Stomach (tissue), 9 donors: ENCODE measurements around the gene CAMK2G. TPM values are rescaled to one million over a fixed set of nuclear protein-coding genes. Genes with fewer than 3 reads are reported as not detected.
"Not testable (repeated sequence)": the region's sequence is repeated elsewhere in the genome, so short reads cannot be mapped to it uniquely, and the experiment has no call there.

Experiments
- DNase-seq, 2 donors: peaks; one replicate each; pipeline versions ENCODE4 v3.0.0 to v3.0.0-alpha.2; 2013 to 2019
- H3K27ac ChIP-seq, 5 donors: fragments of 200-600 bp in 4 of 5; sonication (generic) in 4 of 5; one replicate each; pipeline ENCODE4 v1.5.1; 2013 to 2019; ENCODE audit warnings: mild to moderate bottlenecking in 1 of 5, moderate library complexity in 1 of 5
- H3K27me3 ChIP-seq, 3 donors: fragments of 200-600 bp; sonication (generic); one replicate each; pipeline ENCODE4 v1.5.1; 2017 to 2019; ENCODE audit warnings: mixed run types in 1 of 3
- H3K36me3 ChIP-seq, 4 donors: fragments of 200-600 bp; sonication (generic); 1 replicate in 3 of 4; 2 replicates in 1 of 4; pipeline ENCODE4 v1.5.1; 2016 to 2019
- H3K4me1 ChIP-seq, 4 donors: fragments of 200-600 bp; sonication (generic); one replicate each; pipeline ENCODE4 v1.5.1; 2016 to 2019
- H3K4me3 ChIP-seq, 4 donors: fragments of 200-600 bp; sonication (generic) in 3 of 4; one replicate each; pipeline ENCODE4 v1.5.1; 2016 to 2019; ENCODE audit warnings: mild to moderate bottlenecking in 1 of 4
- H3K9me3 ChIP-seq, 4 donors: fragments of 200-600 bp; sonication (generic); one replicate each; pipeline ENCODE4 v1.5.1; 2016 to 2019
- EP300 ChIP-seq: sonication (generic); formaldehyde crosslinking; IDR thresholded peaks from one replicate; pipeline ENCODE4 v1.6.1; 2017; ENCODE audit warnings: antibody characterized with exemption
- POLR2A ChIP-seq, 4 donors: fragments of 450-650 bp; IDR thresholded peaks; one replicate each; pipeline ENCODE4 v1.6.1; 2016; ENCODE audit warnings: antibody characterized with exemption in 4 of 4, control low read depth in 2 of 4, mild to moderate bottlenecking in 1 of 4, moderate library complexity in 1 of 4
- POLR2AphosphoS5 ChIP-seq, 3 donors: sonication (generic); formaldehyde crosslinking; IDR thresholded peaks; one replicate each; pipeline ENCODE4 v1.6.1; 2016; ENCODE audit warnings: antibody characterized with exemption in 3 of 3
- WGBS, 5 donors: extraction: QIAGEN DNeasy Blood & Tissue Kit in 3 of 5; methylation state at CpG; one replicate each; pipeline versions ENCODE4 v1.1.5 to v1.1.7; 2013 to 2018; 5-methylcytosine and 5-hydroxymethylcytosine counted together
- intact Hi-C: fragments of 100-400 bp; cut with DNase I; formaldehyde crosslinking; loops from one replicate; pipeline ENCODE4 v1.15.1; 2023; ENCODE audit warnings: low total_unique reads
- polyA plus RNA-seq, 3 donors: library from polyadenylated mRNA; stranded (reverse); fragments of 200-250 nt; gene quantifications; one replicate each; pipeline ENCODE4 v1.2.3, GENCODE V29; 2013
- total RNA-seq, 5 donors: library from RNA; depleted of rRNA; stranded (reverse); fragments of >200 nt; gene quantifications; one replicate each; pipeline versions ENCODE4 v1.1.0 to v1.2.3, GENCODE V29; 2014 to 2016
- TF ChIP-seq, protein P1 (sequence below), 7 experiments: fragments of 450-650 bp in 4 of 7; fragments of 200-600 bp in 3 of 7; sonication (generic) in 3 of 7; IDR thresholded peaks; one replicate each; pipeline ENCODE4 v1.5.1; 2016 to 2019; ENCODE audit warnings: antibody characterized with exemption in 7 of 7, control low read depth in 2 of 7, mild to moderate bottlenecking in 1 of 7
- donor health status: healthy with polysubstance abuse.
- donor health status: Bipolar disorder and iron deficiency.
- donor health status: healthy.

Gene CAMK2G
- total and polyA plus RNA-seq, 8 donors: 7.5 to 93.3 (median 29.6) TPM

DNA sequence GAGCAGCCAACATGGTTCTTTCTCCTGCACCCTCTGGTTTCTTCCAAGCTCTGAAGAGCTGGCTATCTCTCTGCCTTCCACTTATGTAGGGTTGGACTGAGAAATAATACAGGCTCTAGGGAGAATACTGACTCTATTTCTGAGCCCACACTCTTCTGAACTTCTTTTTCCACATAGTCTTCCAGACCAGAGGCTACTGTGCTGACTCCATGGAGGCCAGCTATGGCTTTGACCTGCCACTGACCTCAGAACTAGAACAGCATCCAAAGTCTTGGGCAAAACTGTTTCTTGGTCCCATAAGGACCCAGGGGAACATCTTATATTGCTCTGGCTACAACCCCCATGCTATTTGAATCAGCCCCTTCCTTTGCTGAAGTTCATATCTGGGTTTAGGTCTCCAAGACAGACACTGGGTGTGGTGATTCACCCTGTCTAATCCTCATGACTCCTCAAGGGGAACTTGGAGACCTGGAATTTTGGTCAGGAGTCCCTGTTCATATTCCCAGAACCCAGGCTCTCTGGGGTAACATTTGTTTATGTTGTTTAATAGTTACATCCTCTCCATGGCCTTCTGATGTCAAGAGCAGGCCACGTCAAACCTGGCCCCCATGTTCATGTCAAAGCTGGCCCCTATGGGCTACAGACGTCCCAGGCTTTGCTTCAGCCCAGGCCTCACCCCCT lies 24.5 kb upstream of the CAMK2G start:
- no peaks in the 10 kb centered on the region for H3K27me3 ChIP-seq
- no peaks in the 10 kb centered on the region for H3K36me3 ChIP-seq
- no peaks in the 10 kb centered on the region for H3K9me3 ChIP-seq
- no peak for TF ChIP-seq POLR2A (IDR thresholded peaks at IDR 0.05)
- WGBS, 5 donors: 63 to 78% (median 72%) methylated on average over 2 of the region's 2 CpGs
- H3K4me1 ChIP-seq: peaks cover 0 to 10% (median 0%) of the 10 kb centered on the region in 4 donors
- no peak overlapping the region for H3K4me3 ChIP-seq
- DNase-seq: no peak
- intact Hi-C loops: no loop called here
- H3K27ac ChIP-seq: peak overlapping the region in 2 of 5 donors; percentile 42 to 46

DNA sequence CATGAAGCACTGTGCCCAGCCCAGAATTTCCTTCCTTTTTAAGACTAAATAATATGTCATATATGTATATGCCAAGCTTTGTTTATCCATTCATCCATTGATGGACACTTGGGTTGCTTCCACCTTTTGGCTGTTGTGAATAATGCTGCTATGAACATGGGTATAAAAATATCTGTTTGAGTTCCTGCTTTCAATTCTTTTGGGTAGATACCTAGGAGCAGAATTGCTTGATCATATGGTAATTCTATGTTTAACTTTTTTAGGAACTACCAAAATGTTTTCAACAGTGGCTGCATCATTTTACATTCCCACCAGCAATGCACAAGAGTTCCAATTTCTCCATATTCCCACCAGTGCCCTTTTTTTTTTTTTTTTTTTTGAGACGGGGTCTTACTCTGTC lies 23.3 kb upstream of the CAMK2G start:
- Histone ChIP-seq H3K9me3 (no peaks in the 10 kb centered on the region), H3K27me3 (no peaks in the 10 kb centered on the region), H3K4me3 (no peak overlapping the region), H3K27ac (no peak overlapping the region), H3K4me1 (peaks cover 0 to 10% (median 0%) of the 10 kb centered on the region in 4 donors), H3K36me3 (no peaks in the 10 kb centered on the region)
- TF ChIP-seq POLR2A (IDR thresholded peaks at IDR 0.05): no peak
- no peak for TF ChIP-seq EP300
- TF ChIP-seq, protein P1, sequence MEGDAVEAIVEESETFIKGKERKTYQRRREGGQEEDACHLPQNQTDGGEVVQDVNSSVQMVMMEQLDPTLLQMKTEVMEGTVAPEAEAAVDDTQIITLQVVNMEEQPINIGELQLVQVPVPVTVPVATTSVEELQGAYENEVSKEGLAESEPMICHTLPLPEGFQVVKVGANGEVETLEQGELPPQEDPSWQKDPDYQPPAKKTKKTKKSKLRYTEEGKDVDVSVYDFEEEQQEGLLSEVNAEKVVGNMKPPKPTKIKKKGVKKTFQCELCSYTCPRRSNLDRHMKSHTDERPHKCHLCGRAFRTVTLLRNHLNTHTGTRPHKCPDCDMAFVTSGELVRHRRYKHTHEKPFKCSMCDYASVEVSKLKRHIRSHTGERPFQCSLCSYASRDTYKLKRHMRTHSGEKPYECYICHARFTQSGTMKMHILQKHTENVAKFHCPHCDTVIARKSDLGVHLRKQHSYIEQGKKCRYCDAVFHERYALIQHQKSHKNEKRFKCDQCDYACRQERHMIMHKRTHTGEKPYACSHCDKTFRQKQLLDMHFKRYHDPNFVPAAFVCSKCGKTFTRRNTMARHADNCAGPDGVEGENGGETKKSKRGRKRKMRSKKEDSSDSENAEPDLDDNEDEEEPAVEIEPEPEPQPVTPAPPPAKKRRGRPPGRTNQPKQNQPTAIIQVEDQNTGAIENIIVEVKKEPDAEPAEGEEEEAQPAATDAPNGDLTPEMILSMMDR (IDR thresholded peaks at IDR 0.05): no peak
- TF ChIP-seq POLR2AphosphoS5 (IDR thresholded peaks at IDR 0.05): no peak
- intact Hi-C loops: no loop called here
- no peak for DNase-seq
- 87 to 100% (median 100%) methylated on average over 1 of the region's 1 CpG for WGBS, 5 donors

DNA sequence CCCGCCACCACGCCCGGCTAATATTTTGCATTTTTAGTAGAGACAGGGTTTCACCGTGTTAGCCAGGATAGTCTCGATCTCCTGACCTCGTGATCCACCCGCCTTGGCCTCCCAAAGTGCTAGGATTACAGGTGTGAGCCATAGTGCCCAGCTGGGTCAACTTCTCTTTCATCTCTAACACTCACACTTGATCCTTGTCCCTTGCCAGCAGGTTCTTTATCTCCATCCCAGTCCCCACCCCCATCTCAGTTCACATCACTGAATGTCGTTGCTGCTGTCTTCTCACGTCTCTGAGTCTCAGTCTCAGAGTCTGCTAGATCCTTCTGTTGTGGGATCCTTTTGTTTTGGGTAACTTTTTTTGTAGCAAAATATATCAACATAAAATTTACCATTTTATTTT lies 21.0 kb upstream of the CAMK2G start:
- intact Hi-C loops, H3K36me3 ChIP-seq, H3K27ac ChIP-seq, DNase-seq, H3K27me3 ChIP-seq, H3K4me3 ChIP-seq, H3K9me3 ChIP-seq: not testable (repeated sequence)
- H3K4me1 ChIP-seq: peaks cover 0 to 10% (median 0%) of the 10 kb centered on the region in 4 donors
- WGBS, 5 donors: 85 to 98% (median 92%) methylated on average over 8 to 9 of the region's 9 CpGs

DNA sequence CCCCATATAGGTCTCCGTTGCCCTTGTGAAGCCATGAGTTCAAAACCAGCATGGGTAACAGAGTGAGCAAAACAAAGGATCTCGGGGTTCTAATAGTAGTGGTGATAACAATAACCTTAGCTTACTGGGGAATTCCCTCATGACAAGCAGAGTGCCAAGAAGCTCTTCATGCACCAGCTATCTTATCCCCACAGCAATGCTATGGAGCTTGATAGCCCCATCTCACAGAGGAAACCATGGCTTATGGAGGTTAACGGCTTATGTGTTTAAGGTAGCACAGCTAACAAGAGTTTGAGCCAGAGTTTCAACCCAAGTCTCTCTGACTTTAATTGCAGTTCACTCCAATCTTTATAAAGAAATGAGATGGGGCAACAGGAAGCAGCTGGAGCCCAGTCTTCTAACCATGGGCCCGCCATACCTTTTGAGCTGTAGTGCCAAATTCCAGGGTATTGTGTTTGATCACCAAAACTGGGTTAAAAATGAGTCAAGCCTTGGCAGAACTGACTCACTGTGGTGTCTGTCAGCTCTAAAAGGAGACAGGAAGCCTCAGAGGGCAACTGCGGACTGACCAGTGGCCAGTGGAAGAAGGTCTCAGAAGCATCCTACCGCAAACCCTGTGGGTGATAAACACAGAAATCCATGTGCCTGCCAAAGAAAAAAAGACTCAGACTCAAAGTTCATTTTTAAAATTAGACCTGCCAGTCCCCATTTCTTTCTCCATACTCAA lies 20.1 kb upstream of the CAMK2G start:
- 71 to 75% (median 73%) methylated on average over 6 of the region's 6 CpGs for WGBS, 5 donors
- TF ChIP-seq POLR2AphosphoS5 (IDR thresholded peaks at IDR 0.05): no peak
- TF ChIP-seq, protein P1 (IDR thresholded peaks at IDR 0.05): no peak
- no peak for TF ChIP-seq POLR2A (IDR thresholded peaks at IDR 0.05)
- no peak for TF ChIP-seq EP300
- intact Hi-C loops: no loop called here
- H3K27me3 ChIP-seq: no peaks in the 10 kb centered on the region
- no peak for DNase-seq
- peaks cover 0 to 10% (median 0%) of the 10 kb centered on the region in 4 donors for H3K4me1 ChIP-seq
- no peaks in the 10 kb centered on the region for H3K9me3 ChIP-seq
- no peaks in the 10 kb centered on the region for H3K36me3 ChIP-seq
- H3K27ac ChIP-seq: no peak overlapping the region
- H3K4me3 ChIP-seq: no peak overlapping the region

DNA sequence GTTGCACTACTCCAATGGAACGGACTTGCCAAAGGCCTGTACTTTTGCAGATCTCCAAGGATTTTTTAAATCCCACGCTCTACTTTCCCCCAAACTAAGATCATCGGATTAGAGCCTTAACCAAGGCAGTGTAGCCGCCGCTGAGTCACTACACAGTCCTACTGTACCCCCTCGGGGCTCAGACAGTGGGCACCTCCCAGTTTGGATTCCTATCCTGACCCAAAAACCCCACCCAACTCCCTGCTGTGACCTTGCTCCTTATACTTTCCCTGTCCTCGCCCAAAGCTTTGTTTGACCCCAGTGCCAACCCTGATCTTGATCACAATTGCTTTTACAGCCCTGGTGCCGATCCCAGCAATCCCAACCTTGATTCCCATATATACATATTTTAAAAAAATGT lies 19.1 kb upstream of the CAMK2G start:
- intact Hi-C loops: no loop called here
- DNase-seq: no peak
- 73 to 80% (median 76%) methylated on average over 8 of the region's 8 CpGs for WGBS, 5 donors
- TF ChIP-seq EP300 (no peak), POLR2A (IDR thresholded peaks at IDR 0.05) (no peak), POLR2AphosphoS5 (IDR thresholded peaks at IDR 0.05) (no peak)
- TF ChIP-seq, protein P1 (IDR thresholded peaks at IDR 0.05): no peak
- Histone ChIP-seq H3K4me3 (no peak overlapping the region), H3K4me1 (peaks cover 7 to 12% (median 7%) of the 10 kb centered on the region in 4 donors), H3K36me3 (no peaks in the 10 kb centered on the region), H3K27me3 (no peaks in the 10 kb centered on the region), H3K27ac (no peak overlapping the region), H3K9me3 (no peaks in the 10 kb centered on the region)
